Activated CD8-positive, alpha-beta T cell treated with anti-CD3 and anti-CD28 coated beads, Interleukin-2, amount 10 ng/mL, durations not matched to agents 7 days and 5 days (primary cell): Measurements from ENCODE around the gene DNAH2. TPM values are rescaled to one million over a fixed set of nuclear protein-coding genes. Genes with fewer than 3 reads are reported as not detected.
"Not testable (repeated sequence)": the region's sequence is repeated elsewhere in the genome, so short reads cannot be mapped to it uniquely, and the experiment has no call there.

ENCODE experiments used
- ATAC-seq: fragments of 150-1000 bp; cut with Tn5 transposase; one replicate; pipeline ENCODE4 v1.10.0; 2021; ENCODE audit warnings: moderate library complexity
- CTCF ChIA-PET: fragments of 350-600 bp; sonication (Branson Sonifier 250); formaldehyde crosslinking; loops from one replicate; lab custom pipeline; 2021; ENCODE audit warnings: antibody characterized with exemption; lab: Charles Lee
- POLR2A ChIA-PET: fragments of 350-600 bp; sonication (Branson Sonifier 250); formaldehyde crosslinking; loops from one replicate; lab custom pipeline; 2021; ENCODE audit warnings: antibody characterized with exemption; lab: Charles Lee
- DNase-seq: peaks from one replicate; pipeline ENCODE4 v3.0.0-alpha.2; 2020
- H3K27ac Mint-ChIP-seq: one replicate; pipeline ENCODE4 v1.8.0; 2021; ENCODE audit warnings: mild to moderate bottlenecking, mixed read lengths
- H3K27me3 Mint-ChIP-seq: one replicate; pipeline ENCODE4 v1.8.0; 2021; ENCODE audit warnings: low read depth, mixed read lengths
- H3K36me3 Mint-ChIP-seq: one replicate; pipeline ENCODE4 v1.8.0; 2021; ENCODE audit warnings: low read depth, mixed read lengths
- H3K4me1 Mint-ChIP-seq: one replicate; pipeline ENCODE4 v1.8.0; 2021; ENCODE audit warnings: low read depth, mixed read lengths
- H3K4me3 Mint-ChIP-seq: one replicate; pipeline ENCODE4 v1.8.0; 2021; ENCODE audit warnings: mild to moderate bottlenecking, mixed read lengths
- H3K9me3 Mint-ChIP-seq: one replicate; pipeline ENCODE4 v1.8.0; 2022; ENCODE audit warnings: mixed read lengths; ENCODE audit not compliant: insufficient read depth
- total RNA-seq, 2 experiments: library from RNA; stranded (reverse); gene quantifications; one replicate each; pipeline ENCODE4 v1.2.3, GENCODE V29; 2021

Gene DNAH2
- total RNA-seq, 2 experiments from 2014 or later: not detected

GRCh38 chr17:7789131-7789530 lies 71.6 kb downstream of the DNAH2 start:
- Mint-ChIP-seq H3K9me3 (no peaks in the 10 kb centered on the region), H3K27me3 (peaks cover 5% of the 10 kb centered on the region), H3K4me3 (no peak overlapping the region), H3K36me3 (no peaks in the 10 kb centered on the region), H3K27ac (no peak overlapping the region), H3K4me1 (no peaks in the 10 kb centered on the region)
- ChIA-PET POLR2A (no interaction called here), CTCF (no interaction called here)
- ATAC-seq (no peak), DNase-seq (no peak)

DNA sequence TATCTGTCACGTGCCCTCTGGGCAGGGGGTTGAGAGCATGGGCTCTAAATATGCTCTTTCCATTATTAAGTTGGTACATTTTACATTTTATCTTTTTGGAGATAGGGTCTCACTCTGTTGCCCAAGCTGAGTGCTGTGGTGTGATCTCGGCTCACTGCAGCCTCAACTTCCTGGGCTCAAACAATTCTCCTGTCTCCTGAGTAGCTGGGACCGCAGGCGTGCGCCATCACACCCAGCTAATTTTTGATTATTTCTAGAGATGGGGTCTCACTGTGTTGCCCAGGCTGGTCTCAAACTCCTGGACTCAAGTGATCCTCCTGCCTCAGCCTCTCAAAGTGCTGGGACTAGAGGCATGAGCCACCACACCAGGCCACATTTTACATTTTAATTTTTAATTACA lies 72.6 kb downstream of the DNAH2 start:
- DNase-seq (no peak), ATAC-seq (no peak)
- Mint-ChIP-seq H3K4me3 (no peak overlapping the region), H3K36me3 (no peaks in the 10 kb centered on the region), H3K27ac (no peak overlapping the region), H3K9me3 (no peaks in the 10 kb centered on the region), H3K27me3 (no peaks in the 10 kb centered on the region), H3K4me1 (no peaks in the 10 kb centered on the region)
- POLR2A ChIA-PET: no interaction called here
- CTCF ChIA-PET: no interaction called here

DNA sequence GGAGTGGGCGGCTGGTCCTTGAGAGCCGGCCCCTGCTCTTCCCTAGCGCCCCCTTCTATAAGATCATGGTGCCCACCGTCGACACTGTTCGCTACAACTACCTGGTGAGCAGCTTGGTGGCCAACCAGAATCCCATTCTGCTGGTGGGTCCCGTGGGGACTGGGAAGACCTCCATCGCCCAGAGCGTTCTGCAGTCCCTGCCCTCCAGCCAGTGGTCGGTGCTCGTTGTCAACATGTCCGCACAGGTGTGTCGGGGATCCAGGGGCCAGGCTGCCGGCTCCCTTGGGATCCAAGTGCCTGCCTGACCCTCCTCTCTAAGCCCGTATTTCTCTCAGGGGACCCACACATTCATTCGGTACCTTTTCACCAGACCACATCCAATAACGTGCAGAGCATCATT lies 75.1 kb downstream of the DNAH2 start:
- POLR2A ChIA-PET: no interaction called here
- DNase-seq (no peak), ATAC-seq (no peak)
- H3K4me1 Mint-ChIP-seq: no peaks in the 10 kb centered on the region
- no peaks in the 10 kb centered on the region for H3K27me3 Mint-ChIP-seq
- CTCF ChIA-PET: no interaction called here
- H3K4me3 Mint-ChIP-seq: no peak overlapping the region
- no peaks in the 10 kb centered on the region for H3K9me3 Mint-ChIP-seq
- H3K36me3 Mint-ChIP-seq: no peaks in the 10 kb centered on the region
- no peak overlapping the region for H3K27ac Mint-ChIP-seq

DNA sequence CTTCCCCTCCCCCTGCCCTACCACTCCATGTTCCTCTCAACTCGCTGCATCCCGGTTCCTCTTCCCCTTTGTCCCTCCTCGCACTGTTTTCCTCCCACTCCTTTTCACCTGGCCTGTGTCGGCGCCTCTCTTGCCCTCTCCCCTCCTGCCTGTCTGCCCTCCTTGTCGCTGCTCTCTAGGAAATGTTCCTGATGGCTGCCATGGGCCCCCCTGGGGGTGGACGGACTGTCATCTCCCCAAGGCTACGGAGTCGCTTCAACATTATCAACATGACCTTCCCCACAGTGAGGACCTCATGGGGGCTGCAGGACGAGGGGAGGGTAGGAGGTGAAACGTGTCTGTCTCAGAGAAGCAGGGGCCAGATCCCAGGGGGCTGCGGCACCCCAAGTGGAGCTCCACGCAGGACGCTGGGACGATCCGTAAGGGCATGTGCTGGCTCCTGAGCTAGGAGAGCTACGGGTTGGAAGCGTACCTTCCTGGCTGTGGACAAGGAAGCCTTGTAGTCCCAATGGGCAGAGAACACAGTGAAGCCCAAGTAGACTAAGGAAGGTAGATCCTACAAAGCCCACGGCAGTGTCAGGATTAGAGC lies 76.6 kb downstream of the DNAH2 start:
- POLR2A ChIA-PET: interaction anchor here (0.6 kb wide), 1 partner anchor 316 kb away, joined by 3 read pairs; no protein-coding TSS in a partner anchor

GRCh38 chr17:7797976-7798375 lies 80.4 kb downstream of the DNAH2 start:
- Mint-ChIP-seq H3K27me3 (no peaks in the 10 kb centered on the region), H3K4me1 (no peaks in the 10 kb centered on the region), H3K27ac (no peak overlapping the region), H3K36me3 (no peaks in the 10 kb centered on the region), H3K4me3 (no peak overlapping the region), H3K9me3 (no peaks in the 10 kb centered on the region)
- ATAC-seq: no peak
- POLR2A ChIA-PET: no interaction called here
- no peak for DNase-seq
- CTCF ChIA-PET: no interaction called here

More for the DNA sequence above, 76.6 kb downstream of the DNAH2 start:
- no peak overlapping the region for H3K4me3 Mint-ChIP-seq
- H3K9me3 Mint-ChIP-seq: no peaks in the 10 kb centered on the region
- no peaks in the 10 kb centered on the region for H3K36me3 Mint-ChIP-seq
- ATAC-seq: no peak
- H3K4me1 Mint-ChIP-seq: no peaks in the 10 kb centered on the region
- H3K27me3 Mint-ChIP-seq: no peaks in the 10 kb centered on the region
- H3K27ac Mint-ChIP-seq: no peak overlapping the region
- CTCF ChIA-PET: no interaction called here
- DNase-seq: no peak

DNA sequence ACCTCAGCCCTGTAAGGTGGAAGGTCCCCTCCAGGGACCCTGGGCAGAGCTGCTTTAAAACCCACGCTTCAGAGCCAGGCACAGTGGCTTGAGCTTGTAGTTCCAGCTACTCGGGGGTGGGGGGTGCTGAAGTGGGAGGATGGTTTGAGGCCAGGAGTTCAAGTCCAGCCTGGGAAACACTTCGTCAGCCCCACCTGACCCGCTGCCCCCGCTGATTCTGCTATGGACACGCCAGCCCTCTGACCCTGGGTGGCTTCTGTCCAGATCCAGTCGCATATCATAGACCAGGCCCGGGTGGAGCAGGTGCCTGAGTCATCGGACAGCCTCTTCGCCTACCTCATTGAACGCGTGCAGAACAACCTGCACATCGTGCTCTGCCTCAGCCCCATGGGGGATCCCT lies 81.3 kb downstream of the DNAH2 start:
- no peak for ATAC-seq

DNA sequence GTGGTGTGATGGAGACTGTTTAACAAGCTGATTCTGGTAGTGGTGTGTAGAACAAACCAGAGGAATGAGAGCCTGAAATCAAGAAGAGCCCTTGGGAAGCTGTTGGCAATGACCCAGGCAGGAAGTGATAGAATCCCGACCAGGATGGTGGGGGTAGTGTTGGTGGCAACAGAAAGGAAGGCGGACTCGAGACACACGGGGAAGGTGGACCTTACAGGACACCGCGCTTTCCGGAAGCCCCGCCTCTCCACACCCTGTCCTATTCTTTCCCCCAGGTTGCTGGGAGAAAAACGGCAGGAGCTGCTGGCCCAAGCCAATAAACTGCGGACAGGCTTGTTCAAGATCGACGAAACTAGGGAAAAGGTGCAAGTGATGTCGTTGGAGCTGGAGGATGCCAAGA lies 86.4 kb downstream of the DNAH2 start:
- DNase-seq (no peak), ATAC-seq (no peak)
- POLR2A ChIA-PET: no interaction called here
- Mint-ChIP-seq H3K27me3 (peaks cover 5% of the 10 kb centered on the region), H3K9me3 (no peaks in the 10 kb centered on the region), H3K27ac (no peak overlapping the region), H3K36me3 (no peaks in the 10 kb centered on the region), H3K4me3 (no peak overlapping the region), H3K4me1 (no peaks in the 10 kb centered on the region)
- CTCF ChIA-PET: no interaction called here

More for the DNA sequence above, 81.3 kb downstream of the DNAH2 start:
- Mint-ChIP-seq H3K36me3 (no peaks in the 10 kb centered on the region), H3K9me3 (no peaks in the 10 kb centered on the region), H3K4me1 (no peaks in the 10 kb centered on the region), H3K27ac (no peak overlapping the region), H3K27me3 (no peaks in the 10 kb centered on the region), H3K4me3 (no peak overlapping the region)
- ChIA-PET CTCF (no interaction called here), POLR2A (no interaction called here)
- DNase-seq: no peak

GRCh38 chr17:7806587-7806986 lies 89.0 kb downstream of the DNAH2 start:
- CTCF ChIA-PET: no interaction called here
- POLR2A ChIA-PET: no interaction called here
- Mint-ChIP-seq H3K27me3 (peaks cover 9% of the 10 kb centered on the region), H3K36me3 (no peaks in the 10 kb centered on the region), H3K4me3 (no peak overlapping the region), H3K9me3 (no peaks in the 10 kb centered on the region), H3K4me1 (no peaks in the 10 kb centered on the region), H3K27ac (no peak overlapping the region)
- ATAC-seq: no peak
- DNase-seq: no peak

DNA sequence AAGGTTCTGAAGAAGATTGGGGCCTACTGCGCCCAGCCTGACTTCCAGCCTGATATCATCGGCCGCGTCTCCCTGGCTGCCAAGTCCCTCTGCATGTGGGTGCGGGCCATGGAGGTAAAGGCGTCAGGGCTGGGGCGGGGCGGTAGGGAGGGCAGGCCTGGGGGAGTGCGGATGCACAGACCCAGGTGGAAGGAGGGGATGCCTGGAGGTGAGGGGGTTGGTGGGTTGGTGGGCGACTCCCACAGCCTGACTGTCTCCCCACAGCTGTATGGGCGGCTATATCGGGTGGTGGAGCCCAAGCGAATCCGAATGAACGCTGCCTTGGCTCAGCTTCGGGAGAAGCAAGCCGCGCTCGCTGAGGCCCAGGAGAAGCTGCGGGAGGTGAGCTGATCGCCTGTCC lies 89.7 kb downstream of the DNAH2 start:
- no peaks in the 10 kb centered on the region for H3K36me3 Mint-ChIP-seq
- peaks cover 9% of the 10 kb centered on the region for H3K27me3 Mint-ChIP-seq
- no peaks in the 10 kb centered on the region for H3K4me1 Mint-ChIP-seq
- DNase-seq (no peak), ATAC-seq (no peak)
- POLR2A ChIA-PET: no interaction called here
- no peaks in the 10 kb centered on the region for H3K9me3 Mint-ChIP-seq
- no peak overlapping the region for H3K27ac Mint-ChIP-seq
- no peak overlapping the region for H3K4me3 Mint-ChIP-seq
- CTCF ChIA-PET: no interaction called here

GRCh38 chr17:7809086-7809790 lies 91.7 kb downstream of the DNAH2 start:
- no peak for ATAC-seq
- POLR2A ChIA-PET: no interaction called here
- peaks cover 7% of the 10 kb centered on the region for H3K27me3 Mint-ChIP-seq

GRCh38 chr17:7809791-7810343 lies 92.3 kb downstream of the DNAH2 start:
- H3K27me3 Mint-ChIP-seq, CTCF ChIA-PET, H3K4me3 Mint-ChIP-seq, H3K4me1 Mint-ChIP-seq, H3K27ac Mint-ChIP-seq, POLR2A ChIA-PET, ATAC-seq, H3K9me3 Mint-ChIP-seq, DNase-seq, H3K36me3 Mint-ChIP-seq: not testable (repeated sequence)

More at GRCh38 chr17:7809086-7809790, 91.7 kb downstream of the DNAH2 start:
- H3K4me3 Mint-ChIP-seq: no peak overlapping the region
- H3K27ac Mint-ChIP-seq: no peak overlapping the region
- no peak for DNase-seq
- H3K4me1 Mint-ChIP-seq: no peaks in the 10 kb centered on the region
- CTCF ChIA-PET: interaction anchor here (1.2 kb wide), 1 partner anchor 66 kb away, joined by 3 read pairs; no protein-coding TSS in a partner anchor
- H3K9me3 Mint-ChIP-seq: no peaks in the 10 kb centered on the region
- H3K36me3 Mint-ChIP-seq: no peaks in the 10 kb centered on the region

DNA sequence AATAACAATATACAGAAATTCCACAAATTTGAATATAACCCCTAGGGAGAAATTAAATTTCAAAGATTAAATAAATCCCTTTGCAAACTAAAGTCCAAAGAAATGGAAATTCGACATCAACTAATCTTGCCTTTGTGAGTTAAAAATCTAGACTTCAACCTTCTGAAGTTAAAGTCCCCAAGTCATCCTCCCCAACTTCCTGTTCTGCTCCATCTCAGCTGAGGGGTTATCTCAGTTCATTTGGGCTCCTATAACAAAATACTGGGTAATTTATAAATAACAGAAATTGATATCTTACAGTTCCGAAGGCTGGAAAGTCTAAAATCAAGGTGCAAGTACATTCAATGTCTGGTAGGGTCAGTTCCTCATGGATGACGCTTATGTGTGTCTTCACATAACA lies 93.7 kb downstream of the DNAH2 start:
- peaks cover 5% of the 10 kb centered on the region for H3K27me3 Mint-ChIP-seq
- H3K4me1 Mint-ChIP-seq: no peaks in the 10 kb centered on the region
- ChIA-PET CTCF (interaction anchor here (1.1 kb wide), 1 partner anchor 230 kb away, joined by 3 read pairs; no protein-coding TSS in a partner anchor), POLR2A (no interaction called here)
- H3K4me3 Mint-ChIP-seq: no peak overlapping the region
- ATAC-seq (no peak), DNase-seq (no peak)
- no peaks in the 10 kb centered on the region for H3K9me3 Mint-ChIP-seq
- H3K27ac Mint-ChIP-seq: no peak overlapping the region
- H3K36me3 Mint-ChIP-seq: no peaks in the 10 kb centered on the region
